H9 (cell line): ENCODE results near the gene SRSF7. TPM values are rescaled to one million over a fixed set of nuclear protein-coding genes. Genes with fewer than 3 reads are reported as not detected.

ENCODE experiments used
- DNase-seq: peaks from one replicate; pipeline ENCODE4 v3.0.0-alpha.2; 2017
- H2AFZ ChIP-seq: one replicate; pipeline ENCODE4 v1.6.1; 2013; ENCODE audit warnings: mild to moderate bottlenecking, low read length, control low read depth, moderate library complexity
- H2AK5ac ChIP-seq: 2 replicates; pipeline ENCODE4 v1.6.1; 2013; ENCODE audit warnings: low read length, control low read depth, mixed read lengths; ENCODE audit not compliant: insufficient read length
- H2BK120ac ChIP-seq: one replicate; pipeline ENCODE4 v1.6.1; 2013; ENCODE audit warnings: low read depth, mild to moderate bottlenecking, low read length, control low read depth, inconsistent platforms; ENCODE audit not compliant: poor library complexity, severe bottlenecking
- H2BK12ac ChIP-seq: 2 replicates; pipeline ENCODE4 v1.6.1; 2013; ENCODE audit warnings: low read length, control low read depth, mixed read lengths, low read depth; ENCODE audit not compliant: insufficient read length
- H2BK15ac ChIP-seq: 2 replicates; pipeline ENCODE4 v1.6.1; 2013; ENCODE audit warnings: low read depth, low read length, control low read depth
- H2BK20ac ChIP-seq: one replicate; pipeline ENCODE4 v1.6.1; 2013; ENCODE audit warnings: low read depth, mild to moderate bottlenecking, low read length, control low read depth, inconsistent platforms; ENCODE audit not compliant: poor library complexity, severe bottlenecking
- H2BK5ac ChIP-seq: 2 replicates; pipeline ENCODE4 v1.6.1; 2013; ENCODE audit warnings: low read length, control low read depth, mixed read lengths; ENCODE audit not compliant: insufficient read length
- H3K14ac ChIP-seq: 2 replicates; pipeline ENCODE4 v1.6.1; 2013; ENCODE audit warnings: low read length, control low read depth; ENCODE audit not compliant: insufficient read depth
- H3K18ac ChIP-seq: 2 replicates; pipeline ENCODE4 v1.6.1; 2013; ENCODE audit warnings: low read depth, mild to moderate bottlenecking, mixed read lengths, low read length, control low read depth; ENCODE audit not compliant: insufficient read length
- H3K23ac ChIP-seq: 2 replicates; pipeline ENCODE4 v1.6.1; 2013; ENCODE audit warnings: low read length, control low read depth, mixed read lengths, low read depth; ENCODE audit not compliant: insufficient read length
- H3K23me2 ChIP-seq: 2 replicates; pipeline ENCODE4 v1.6.1; 2013; ENCODE audit warnings: low read depth, mild to moderate bottlenecking, mixed read lengths, low read length, control low read depth; ENCODE audit not compliant: insufficient read length, poor library complexity, severe bottlenecking
- H3K27ac ChIP-seq: 2 replicates; pipeline ENCODE4 v1.5.1; 2013; ENCODE audit warnings: low read length, control low read depth, mixed read lengths, low read depth; ENCODE audit not compliant: insufficient read length
- H3K27me3 ChIP-seq: 2 replicates; pipeline ENCODE4 v1.6.1; 2013; ENCODE audit warnings: low read length, control low read depth, inconsistent platforms; ENCODE audit not compliant: insufficient read depth
- H3K4ac ChIP-seq: 2 replicates; pipeline ENCODE4 v1.6.1; 2013; ENCODE audit warnings: low read depth, mild to moderate bottlenecking, control low read depth, inconsistent platforms, low read length, moderate library complexity
- H3K4me1 ChIP-seq: 2 replicates; pipeline ENCODE4 v1.6.1; 2013; ENCODE audit warnings: low read length, control low read depth, inconsistent platforms; ENCODE audit not compliant: insufficient read depth
- H3K4me2 ChIP-seq: 2 replicates; pipeline ENCODE4 v1.6.1; 2013; ENCODE audit warnings: low read length, control low read depth, mixed read lengths; ENCODE audit not compliant: insufficient read length, insufficient read depth
- H3K56ac ChIP-seq: 2 replicates; pipeline ENCODE4 v1.6.1; 2013; ENCODE audit warnings: low read depth, mild to moderate bottlenecking, mixed read lengths, low read length, control low read depth; ENCODE audit not compliant: insufficient read length
- H3K79me1 ChIP-seq: 2 replicates; pipeline ENCODE4 v1.6.1; 2013; ENCODE audit warnings: low read depth, mild to moderate bottlenecking, moderate library complexity, low read length, control low read depth, inconsistent platforms; ENCODE audit not compliant: insufficient read depth, poor library complexity, severe bottlenecking
- H3K79me2 ChIP-seq: 2 replicates; pipeline ENCODE4 v1.6.1; 2013; ENCODE audit warnings: low read length, control low read depth, inconsistent platforms; ENCODE audit not compliant: insufficient read depth
- H3K9ac ChIP-seq: 2 replicates; pipeline ENCODE4 v1.6.1; 2013; ENCODE audit warnings: low read length, control low read depth, mixed read lengths; ENCODE audit not compliant: insufficient read length; ENCODE audit errors: extremely low read depth
- H3K9me3 ChIP-seq: one replicate; pipeline ENCODE4 v1.6.1; 2013; ENCODE audit warnings: low read depth, low read length, inconsistent platforms; ENCODE audit not compliant: control insufficient read depth
- H3T11ph ChIP-seq: one replicate; pipeline ENCODE4 v1.6.1; 2013; ENCODE audit warnings: mild to moderate bottlenecking, low read length, control low read depth, inconsistent platforms
- H4K20me1 ChIP-seq: one replicate; pipeline ENCODE4 v1.6.1; 2013; ENCODE audit not compliant: control insufficient read depth, insufficient read length, insufficient read depth
- H4K5ac ChIP-seq: 2 replicates; pipeline ENCODE4 v1.6.1; 2013; ENCODE audit warnings: low read depth, mild to moderate bottlenecking, mixed read lengths, low read length, control low read depth; ENCODE audit not compliant: insufficient read length
- H4K8ac ChIP-seq: replicated peaks from 2 replicates; pipeline ENCODE4 v1.6.1; 2013; ENCODE audit warnings: low read length, control low read depth, mixed read lengths, low read depth; ENCODE audit not compliant: insufficient read length
- H4K91ac ChIP-seq: 2 replicates; pipeline ENCODE4 v1.6.1; 2013; ENCODE audit warnings: low read depth, mild to moderate bottlenecking, moderate library complexity, mixed read lengths, low read length, control low read depth; ENCODE audit not compliant: insufficient read length
- H3K27ac Mint-ChIP-seq, 3 experiments: 2 replicates in 2 of 3; 3 replicates in 1 of 3; pipeline ENCODE4 v1.8.0; 2020 to 2021; ENCODE audit warnings: mixed read lengths in 3 of 3, mild to moderate bottlenecking in 1 of 3, moderate library complexity in 1 of 3
- H3K27me3 Mint-ChIP-seq: 2 replicates; pipeline ENCODE4 v1.8.0; 2021; ENCODE audit warnings: low read depth, mild to moderate bottlenecking, moderate library complexity, mixed read lengths
- H3K36me3 Mint-ChIP-seq, 3 experiments: 2 replicates in 2 of 3; 3 replicates in 1 of 3; pipeline ENCODE4 v1.8.0; 2020 to 2021; ENCODE audit warnings: low read depth in 3 of 3, mixed read lengths in 3 of 3; ENCODE audit not compliant: insufficient read depth in 1 of 3
- H3K4me1 Mint-ChIP-seq, 2 experiments: 2 replicates each; pipeline ENCODE4 v1.8.0; 2020; ENCODE audit warnings: mixed read lengths in 2 of 2
- H3K4me3 Mint-ChIP-seq, 2 experiments: 2 replicates in 1 of 2; 3 replicates in 1 of 2; pipeline ENCODE4 v1.8.0; 2020 to 2021; ENCODE audit warnings: mild to moderate bottlenecking in 2 of 2, mixed read lengths in 2 of 2, moderate library complexity in 1 of 2
- H3K9me3 Mint-ChIP-seq, 2 experiments: 2 replicates in 1 of 2; 3 replicates in 1 of 2; pipeline ENCODE4 v1.8.0; 2020; ENCODE audit warnings: mild to moderate bottlenecking in 2 of 2, mixed read lengths in 2 of 2, moderate library complexity in 1 of 2
- CTCF ChIP-seq: fragments of 200-600 bp; sonication (generic); conservative IDR thresholded peaks from 3 replicates; pipeline ENCODE4 v1.8.0; 2021; ENCODE audit warnings: antibody characterized with exemption, mild to moderate bottlenecking
- WGBS: extraction: QIAGEN DNeasy Blood & Tissue Kit; methylation state at CpG from one replicate; pipeline ENCODE4 v1.1.7; 2013; ENCODE audit warnings: missing lambda C conversion rate, low lambda C conversion rate, mixed read lengths; ENCODE audit not compliant: insufficient read length; ENCODE audit errors: extremely low coverage; 5-methylcytosine and 5-hydroxymethylcytosine counted together
- total RNA-seq: library from RNA; stranded (reverse); gene quantifications from 2 replicates; pipeline ENCODE4 v1.2.1, GENCODE V29; 2021

Gene SRSF7
- total RNA-seq, 1 experiment from 2014 or later: 576 TPM

DNA sequence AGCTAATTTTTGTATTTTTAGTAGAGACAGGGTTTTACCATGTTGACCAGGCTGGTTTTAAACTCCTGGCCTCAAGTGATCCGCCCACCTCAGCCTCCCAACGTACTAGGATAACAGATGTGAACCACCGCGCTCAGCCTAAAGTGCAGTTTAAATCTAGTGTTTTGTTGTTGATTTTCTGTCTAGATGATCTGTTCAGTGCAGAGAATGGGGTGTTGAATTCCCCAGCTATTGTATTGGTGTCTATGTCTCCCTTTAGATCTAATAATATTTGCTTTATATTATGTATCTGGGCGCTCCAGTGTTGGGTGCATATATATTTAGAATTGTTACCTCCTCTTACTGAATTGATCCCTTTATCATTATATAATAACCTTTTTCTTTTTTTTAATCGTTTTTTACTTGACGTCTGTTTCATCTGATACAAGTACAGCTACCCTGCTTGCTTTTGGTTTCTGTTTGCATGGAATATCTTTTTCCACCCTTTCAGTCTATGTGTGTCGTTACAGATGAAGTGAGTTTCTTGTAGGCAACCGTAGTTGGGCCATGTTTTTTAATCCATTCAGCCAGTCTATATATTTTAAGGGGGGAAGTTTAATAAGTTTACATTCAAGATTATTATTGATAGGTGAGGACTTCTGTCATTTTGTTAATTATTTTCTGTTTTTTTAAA is 50.9 kb downstream of the SRSF7 start:
- Histone ChIP-seq H3K23ac (no peak overlapping the region), H2BK20ac (no peak overlapping the region), H3K27me3 (no peaks in the 10 kb centered on the region), H3K18ac (no peak overlapping the region), H3K14ac (no peak overlapping the region), H4K5ac (no peak overlapping the region), H2BK15ac (no peak overlapping the region), H2AK5ac (no peak overlapping the region), H3K27ac (no peak overlapping the region), H4K20me1 (no peaks in the 10 kb centered on the region), H3T11ph (no peak overlapping the region), H3K23me2 (no peaks in the 10 kb centered on the region), H3K79me2 (no peaks in the 10 kb centered on the region), H2BK5ac (no peak overlapping the region), H3K79me1 (no peaks in the 10 kb centered on the region), H3K9ac (no peak overlapping the region), H2AFZ (no peak overlapping the region), H3K4me2 (no peak overlapping the region), H4K8ac (no peak overlapping the region), H3K4me1 (no peaks in the 10 kb centered on the region), H2BK12ac (no peak overlapping the region), H2BK120ac (no peak overlapping the region), H3K56ac (no peak overlapping the region), H3K4ac (no peak overlapping the region), H4K91ac (no peak overlapping the region), H3K9me3 (no peaks in the 10 kb centered on the region)
- WGBS: no CpG with 5 or more reads among the region's 9 CpGs
- Mint-ChIP-seq H3K36me3 (no peaks in the 10 kb centered on the region; a peak in 1 of 7 replicates), H3K4me3 (no peak overlapping the region), H3K9me3 (no peaks in the 10 kb centered on the region), H3K27ac (no peak overlapping the region), H3K4me1 (no peaks in the 10 kb centered on the region), H3K27me3 (no peaks in the 10 kb centered on the region)
- DNase-seq: no peak
- no peak for TF ChIP-seq CTCF
